ENCODE measurements around the gene ANO6.
"Not testable (repeated sequence)": the region's sequence is repeated elsewhere in the genome, so short reads cannot be mapped to it uniquely, and the experiment has no call there.

ANO6 gene

GRCh38 chr12:45242180-45242579 is 26.3 kb downstream of the ANO6 start:
- DNase-seq (ENCODE audit: low spot score), result peak; percentile 30

DNA sequence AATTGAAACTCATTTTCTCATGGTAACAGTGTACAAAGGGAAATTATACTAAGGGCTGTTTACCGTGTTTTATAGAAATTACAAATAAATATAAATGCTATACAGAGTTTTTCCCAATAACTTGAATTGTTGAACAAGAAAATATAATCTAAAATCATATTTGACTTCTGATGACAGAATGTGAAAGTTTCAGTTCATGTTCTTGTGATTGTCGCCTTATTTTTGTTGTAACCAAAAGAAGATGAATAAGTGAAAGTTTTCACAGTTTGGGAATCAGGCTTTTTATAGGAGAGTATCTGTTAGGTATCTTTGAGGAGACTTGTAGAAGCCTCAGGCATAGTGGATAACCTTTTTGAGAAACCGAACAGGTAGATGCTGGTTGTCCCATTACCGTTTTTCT is 28.1 kb downstream of the ANO6 start:
- DNase-seq (ENCODE audit: low spot score), result no peak

- DNase-seq (ENCODE audit: low spot score), result no peak
Observed at GRCh38 chr12:45244561-45245343, 28.9 kb downstream of the ANO6 start.

GRCh38 chr12:45246236-45246635 is 30.3 kb downstream of the ANO6 start:
- DNase-seq (ENCODE audit: low spot score), result no peak

DNA sequence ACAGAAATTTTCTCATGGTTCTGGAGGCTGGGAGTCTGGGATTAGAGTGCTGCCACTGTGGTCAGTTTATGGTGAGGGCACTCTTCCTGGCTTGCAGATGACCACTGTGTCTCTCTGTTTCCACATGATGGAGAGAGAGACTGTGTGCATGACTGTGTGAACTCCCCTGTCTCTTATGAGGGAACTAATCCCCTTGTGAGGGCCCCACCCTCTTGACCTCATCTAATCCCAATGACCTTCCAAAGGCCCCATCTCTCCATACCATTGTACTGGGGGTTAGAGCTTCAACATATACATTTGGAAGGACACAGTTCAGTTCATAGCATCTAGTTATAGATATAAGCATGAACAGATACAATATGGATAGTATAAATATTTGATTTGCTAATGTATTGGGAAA is 31.7 kb downstream of the ANO6 start:
- DNase-seq (ENCODE audit: low spot score), result no peak

DNA sequence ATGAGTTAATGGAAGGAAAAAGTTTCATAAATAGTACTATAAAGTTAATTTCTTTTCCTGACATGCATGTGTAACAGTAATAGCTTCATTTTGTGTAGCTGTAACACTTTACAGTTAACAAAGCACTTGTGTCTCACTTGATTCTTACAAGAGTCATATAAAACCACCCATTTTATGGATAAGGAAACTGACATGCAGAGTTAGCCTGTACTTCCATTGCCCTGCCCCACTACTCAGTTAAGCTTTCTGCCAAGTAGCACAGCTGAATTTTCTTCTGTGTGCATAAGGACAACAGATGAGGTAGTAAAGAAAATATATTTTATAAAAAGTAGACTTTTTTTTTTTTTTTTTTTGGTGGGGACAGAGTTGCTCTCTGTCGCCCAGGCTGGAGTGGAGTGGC is 32.2 kb downstream of the ANO6 start:
- no peak for DNase-seq (ENCODE audit: low spot score)

DNA sequence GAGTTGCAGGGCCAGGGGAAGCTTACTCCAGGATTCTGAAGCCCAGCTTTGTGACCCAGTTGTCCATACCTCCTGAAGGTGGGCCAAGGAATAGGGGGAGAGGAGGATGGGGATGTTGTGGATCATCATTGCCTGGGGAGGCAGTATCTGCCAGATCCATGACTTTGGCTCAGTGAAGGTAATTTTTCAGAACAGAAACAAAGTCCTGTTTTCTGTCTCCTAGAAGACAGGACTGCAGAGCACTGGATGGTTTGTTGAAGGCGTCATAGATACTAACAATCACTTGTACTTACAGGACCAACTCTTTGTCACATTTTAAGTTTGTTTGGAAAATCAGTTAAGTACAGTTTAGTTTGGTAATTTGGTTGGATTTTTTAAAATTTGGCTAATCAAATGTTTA is 38.4 kb downstream of the ANO6 start:
- DNase-seq (ENCODE audit: low spot score), result no peak

DNA sequence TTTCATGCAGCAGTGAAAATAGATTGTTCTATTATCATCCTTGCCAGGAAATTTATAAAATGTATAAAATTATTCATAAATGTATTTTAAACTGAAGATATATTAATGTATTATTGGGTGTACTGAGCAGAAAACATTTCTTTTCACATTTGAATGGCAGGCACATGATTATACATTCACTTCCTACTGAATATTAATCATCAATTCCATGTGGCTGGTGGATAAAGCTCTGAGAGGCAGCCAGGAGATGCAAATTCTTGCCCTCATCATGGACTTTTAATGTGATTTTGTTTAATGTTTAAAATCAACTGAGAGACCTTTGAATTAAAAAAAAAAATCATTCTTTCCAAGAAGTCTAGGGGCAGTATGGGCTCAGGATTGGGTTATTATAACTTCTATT is 40.8 kb downstream of the ANO6 start:
- no peak for DNase-seq (ENCODE audit: low spot score)

DNA sequence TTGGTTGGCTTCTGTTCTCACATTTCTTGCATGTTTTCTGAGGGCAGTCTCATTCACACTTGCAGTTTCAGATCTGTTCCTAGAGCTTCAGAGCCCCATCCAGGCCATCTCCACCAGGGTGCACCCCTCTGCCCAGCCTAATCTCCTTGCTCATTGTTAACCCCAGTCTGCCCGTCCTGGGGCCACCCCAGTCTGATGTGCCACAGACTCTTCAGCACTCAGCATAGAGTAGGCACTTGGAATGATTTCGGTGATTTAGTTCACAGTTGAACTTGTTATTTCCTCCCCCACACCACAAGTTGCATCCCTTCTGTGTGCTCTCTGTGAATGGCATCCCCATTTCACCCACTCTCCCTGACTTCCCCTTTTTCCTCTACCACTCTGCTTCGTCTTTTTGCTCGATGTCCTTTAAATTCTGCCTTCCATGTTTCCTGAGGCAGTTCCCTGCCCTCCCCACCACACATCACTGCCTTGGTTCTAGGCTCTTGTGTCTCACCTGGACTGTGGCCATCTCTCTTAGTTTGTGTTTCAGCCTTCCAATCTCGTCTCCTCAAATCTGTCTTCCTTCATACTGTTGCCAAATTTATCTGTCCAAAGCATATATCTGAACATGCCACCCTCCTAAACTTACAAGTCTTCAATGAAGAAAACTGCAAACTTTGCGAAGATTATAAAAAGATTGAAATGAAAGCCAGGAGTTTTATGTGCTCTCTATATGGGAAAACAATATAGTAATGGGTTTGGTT is 41.5 kb downstream of the ANO6 start:
- DNase-seq (ENCODE audit: low spot score), result no peak

- no peak for DNase-seq (ENCODE audit: low spot score)
Observed at GRCh38 chr12:45259675-45260074, 43.8 kb downstream of the ANO6 start.

GRCh38 chr12:45260104-45260815 is 44.4 kb downstream of the ANO6 start:
- DNase-seq (ENCODE audit: low spot score), result no peak

DNA sequence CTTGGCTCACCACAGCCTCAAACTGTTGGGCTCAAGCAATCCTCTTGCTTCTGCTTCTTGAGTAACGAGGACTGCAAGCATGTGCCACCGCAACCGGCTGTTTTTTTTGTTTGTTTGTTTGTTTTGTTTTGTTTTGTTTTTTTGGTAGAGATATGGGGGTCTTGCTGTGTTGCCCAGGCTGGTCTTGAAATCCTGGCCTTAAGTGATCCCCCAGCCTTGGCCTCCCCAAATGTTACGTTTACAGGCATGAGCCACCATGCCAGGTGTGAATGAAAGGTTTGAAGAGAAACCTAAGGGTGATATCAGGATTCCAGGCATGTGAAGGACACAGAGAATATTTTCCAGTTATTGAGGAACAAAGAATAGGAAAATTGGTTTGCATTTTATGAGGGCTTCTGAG is 45.0 kb downstream of the ANO6 start:
- DNase-seq (ENCODE audit: low spot score), result no peak

DNA sequence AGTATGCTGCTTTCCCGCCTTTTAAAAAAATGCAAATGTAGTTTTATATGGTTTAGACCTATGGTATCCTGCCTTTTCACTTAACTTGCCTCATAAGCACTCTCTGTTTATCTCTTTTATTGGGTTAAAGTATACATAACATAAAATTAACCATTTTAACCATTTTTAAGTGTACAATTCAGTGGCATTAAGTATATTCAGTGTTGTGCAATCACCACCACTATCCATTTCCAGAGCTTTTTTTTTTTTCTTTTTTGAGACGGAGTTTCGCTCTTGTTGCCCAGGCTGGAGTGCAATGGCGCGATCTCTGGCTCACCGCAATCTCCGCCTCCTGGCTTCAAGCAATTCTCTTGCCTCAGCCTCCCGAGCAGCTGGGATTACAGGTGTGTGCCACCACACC is 46.3 kb downstream of the ANO6 start:
- not testable (repeated sequence) for DNase-seq (ENCODE audit: low spot score)

DNA sequence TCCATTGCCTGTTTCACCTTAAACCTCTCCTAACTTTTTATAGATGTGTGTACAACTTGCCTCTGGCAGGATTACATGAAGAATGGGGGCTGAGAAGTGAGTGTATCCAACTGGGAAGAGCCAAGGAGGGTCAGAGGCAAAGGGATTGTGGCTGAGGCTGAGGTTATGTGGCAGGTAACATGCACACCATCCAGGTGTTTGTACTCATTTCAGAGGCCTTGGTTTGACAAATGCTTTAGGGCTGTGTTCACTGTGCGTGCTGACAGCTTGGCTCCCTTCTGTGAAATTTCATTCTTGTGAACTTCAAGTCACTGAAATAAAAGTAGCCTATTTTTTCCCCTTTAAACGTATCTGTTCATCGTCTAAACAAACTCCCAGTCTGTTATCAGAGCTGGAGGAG is 47.7 kb downstream of the ANO6 start:
- no peak for DNase-seq (ENCODE audit: low spot score)

GRCh38 chr12:45268672-45269411 is 52.9 kb downstream of the ANO6 start:
- DNase-seq (ENCODE audit: low spot score), result no peak

DNA sequence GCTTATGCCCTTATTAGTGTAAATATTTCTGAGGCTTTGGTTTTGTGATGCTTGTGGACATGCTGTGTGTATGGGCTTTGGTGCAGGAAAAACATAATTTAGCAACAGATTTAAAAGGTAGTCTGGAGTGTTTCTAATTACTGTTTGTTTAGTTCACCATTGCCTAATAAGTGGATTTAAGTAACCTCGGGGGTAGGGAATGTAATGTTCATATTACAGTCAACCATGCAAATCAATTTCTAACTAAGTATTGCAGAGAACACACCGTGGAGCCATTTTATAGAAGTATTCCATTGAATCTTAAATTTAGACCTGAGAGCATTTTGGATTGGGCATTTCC is 53.5 kb downstream of the ANO6 start:
- no peak for DNase-seq (ENCODE audit: low spot score)

DNA sequence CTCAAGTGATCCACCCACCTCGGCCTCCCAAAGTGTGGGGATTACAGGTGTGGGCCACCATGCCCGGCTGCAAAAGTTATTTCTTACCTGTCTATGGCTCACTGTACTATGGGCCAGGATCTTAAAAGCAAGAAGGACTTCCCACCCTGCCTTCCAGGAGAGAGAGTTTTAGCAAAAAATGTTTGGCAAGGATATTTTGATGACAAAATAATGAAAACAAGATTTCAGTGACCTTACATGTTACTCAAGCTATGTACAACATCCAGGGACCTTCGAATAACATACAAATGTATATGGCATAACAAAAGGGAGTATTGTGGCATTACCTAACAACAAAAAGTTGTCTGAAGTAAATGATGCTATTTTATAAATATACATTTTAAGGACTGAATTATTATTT is 55.1 kb downstream of the ANO6 start:
- DNase-seq (ENCODE audit: low spot score), result no peak

DNA sequence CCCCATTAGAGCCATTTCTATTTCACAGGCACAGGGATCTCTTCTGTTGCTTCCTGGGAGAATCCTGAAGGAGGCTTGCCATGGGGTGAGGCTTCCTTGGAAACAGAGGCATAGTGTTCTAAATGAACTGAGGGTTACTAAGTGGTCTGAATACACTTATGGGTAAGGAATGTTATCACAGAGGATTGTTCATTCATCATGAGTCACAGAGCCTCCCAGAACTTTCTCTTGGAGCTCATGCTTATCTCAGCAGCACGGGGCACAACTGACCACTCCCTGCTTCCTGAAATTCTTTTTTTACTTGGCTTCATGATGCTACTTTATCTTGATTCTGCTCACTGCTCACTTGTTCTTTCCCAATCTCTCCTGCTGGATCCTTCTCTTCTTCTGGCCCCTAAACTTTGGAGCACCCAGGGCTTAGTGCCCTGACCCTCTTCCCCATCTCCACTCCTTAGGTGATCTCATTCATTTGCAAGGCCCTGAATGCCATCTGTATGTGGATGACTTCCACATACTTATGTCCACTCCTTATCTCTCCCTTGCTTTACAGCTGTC is 57.9 kb downstream of the ANO6 start:
- no peak for DNase-seq (ENCODE audit: low spot score)

GRCh38 chr12:45276154-45276755 is 60.4 kb downstream of the ANO6 start:
- DNase-seq (ENCODE audit: low spot score), result no peak

- no peak for DNase-seq (ENCODE audit: low spot score)
Observed at GRCh38 chr12:45278447-45278846, 62.6 kb downstream of the ANO6 start.

DNA sequence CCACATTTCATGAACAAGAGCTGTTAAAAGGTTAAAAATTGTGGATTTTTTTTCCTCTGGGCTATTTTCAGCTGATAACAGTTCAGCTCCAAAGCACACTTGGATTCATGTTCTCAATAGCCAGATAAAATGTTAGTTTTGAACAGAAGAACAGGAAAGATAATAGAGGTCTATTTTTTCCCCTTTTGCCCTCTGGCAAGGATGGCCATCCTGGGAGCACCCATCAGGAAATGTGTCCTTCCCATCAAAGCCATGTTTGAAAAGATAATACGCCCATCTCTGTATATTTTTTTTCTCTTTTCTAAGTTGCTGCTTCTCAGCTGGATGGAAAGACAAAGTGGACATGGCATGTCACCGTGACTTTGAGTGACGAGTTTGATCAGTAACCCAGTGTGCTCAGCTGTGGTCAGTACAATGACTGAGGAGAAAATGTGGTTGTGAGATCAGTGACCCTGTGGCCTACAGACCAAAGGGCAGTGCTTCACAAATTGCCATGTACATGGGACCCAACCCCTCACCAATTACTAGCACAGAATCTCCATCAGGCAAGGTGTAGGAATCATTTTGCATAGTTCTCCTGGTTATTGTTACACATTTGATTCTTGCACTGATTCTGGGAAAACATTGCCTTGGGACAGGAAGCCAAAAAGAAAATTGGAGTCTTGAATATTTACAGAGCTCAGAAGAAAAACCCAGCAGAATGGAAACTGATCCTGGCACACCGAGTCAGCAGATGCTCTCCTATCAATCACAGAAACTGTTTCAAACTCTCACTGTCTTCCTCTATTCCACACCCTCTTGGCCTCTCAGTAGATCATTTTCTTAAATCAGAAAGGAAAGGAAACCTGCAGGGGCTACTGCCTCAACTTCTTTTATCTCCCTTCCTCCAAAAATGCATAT is 64.3 kb downstream of the ANO6 start:
- no peak for DNase-seq (ENCODE audit: low spot score)
